GM12864 (cell line): ENCODE results near the gene MEF2A.

Experiments used
- DNase-seq: peaks from one replicate; pipeline ENCODE4 v3.0.0-alpha.2; 2011; ENCODE audit warnings: low read depth
- H3K4me3 ChIP-seq: 2 replicates; pipeline ENCODE4 v1.5.1; 2011; ENCODE audit warnings: mild to moderate bottlenecking, low read depth, low read length, control low read depth
- CTCF ChIP-seq: IDR thresholded peaks from 2 replicates; pipeline ENCODE4 v1.5.1; 2011; ENCODE audit warnings: low read depth, mild to moderate bottlenecking, moderate library complexity, low read length, control low read depth, inconsistent platforms; ENCODE audit errors: missing control alignments

Gene MEF2A

DNA sequence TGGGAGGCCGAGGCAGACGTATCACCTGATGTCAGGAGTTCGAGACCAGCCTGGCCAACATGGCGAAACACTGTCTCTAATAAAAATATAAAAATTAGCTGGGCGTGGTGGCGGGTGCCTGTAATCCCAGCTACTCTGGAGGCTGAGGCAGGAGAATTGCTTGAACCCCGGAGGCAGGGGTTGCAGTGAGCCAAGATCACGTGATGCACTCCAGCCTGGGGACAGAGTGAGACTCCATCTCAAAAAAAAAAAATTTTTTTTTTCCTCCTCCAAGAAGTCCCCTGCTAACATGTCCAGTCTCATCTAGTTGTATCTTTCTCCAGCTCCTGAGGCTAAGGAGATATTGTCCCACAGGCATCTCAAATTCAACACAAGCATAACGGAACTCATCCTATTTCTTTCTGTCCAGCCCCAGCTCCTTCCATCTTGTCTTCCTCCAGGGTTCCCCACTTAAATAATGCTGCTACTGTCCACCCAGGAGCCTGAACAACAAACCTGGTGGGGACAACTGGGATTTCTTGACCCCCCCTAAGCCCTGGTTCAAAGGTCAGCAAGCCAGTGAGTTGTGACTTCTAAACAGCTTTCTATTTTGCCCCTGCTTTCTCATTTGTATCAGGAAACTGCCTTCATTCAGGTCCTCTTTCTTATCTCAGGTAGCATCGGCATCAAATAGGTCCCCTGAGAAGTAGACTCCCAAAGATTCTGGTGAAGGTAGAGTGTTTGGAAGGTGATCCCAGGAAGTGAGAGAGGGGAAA lies 4.1 kb upstream of the MEF2A start:
- no peak overlapping the region for H3K4me3 ChIP-seq
- no peak for DNase-seq
- no peak for TF ChIP-seq CTCF

DNA sequence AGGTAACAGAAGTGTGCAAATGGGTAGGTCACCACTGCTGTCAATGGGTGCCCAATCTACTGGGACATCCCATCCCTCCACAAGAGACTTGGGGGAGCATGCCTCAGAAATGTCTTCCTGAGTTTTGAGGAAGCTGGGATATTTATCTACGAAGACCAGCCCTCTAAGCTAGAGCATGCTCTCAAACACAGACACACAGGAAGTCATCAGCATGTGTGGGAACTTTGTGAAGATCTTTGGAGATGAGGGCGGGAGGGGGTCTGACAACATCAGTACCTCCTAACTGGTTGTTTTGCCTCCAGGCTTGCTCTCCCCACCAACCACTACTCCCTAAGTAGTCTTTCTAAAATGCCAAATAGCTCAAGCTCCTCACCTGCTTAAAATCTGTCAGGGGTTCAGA lies 3.5 kb upstream of the MEF2A start:
- TF ChIP-seq CTCF: no peak
- no peak for DNase-seq

DNA sequence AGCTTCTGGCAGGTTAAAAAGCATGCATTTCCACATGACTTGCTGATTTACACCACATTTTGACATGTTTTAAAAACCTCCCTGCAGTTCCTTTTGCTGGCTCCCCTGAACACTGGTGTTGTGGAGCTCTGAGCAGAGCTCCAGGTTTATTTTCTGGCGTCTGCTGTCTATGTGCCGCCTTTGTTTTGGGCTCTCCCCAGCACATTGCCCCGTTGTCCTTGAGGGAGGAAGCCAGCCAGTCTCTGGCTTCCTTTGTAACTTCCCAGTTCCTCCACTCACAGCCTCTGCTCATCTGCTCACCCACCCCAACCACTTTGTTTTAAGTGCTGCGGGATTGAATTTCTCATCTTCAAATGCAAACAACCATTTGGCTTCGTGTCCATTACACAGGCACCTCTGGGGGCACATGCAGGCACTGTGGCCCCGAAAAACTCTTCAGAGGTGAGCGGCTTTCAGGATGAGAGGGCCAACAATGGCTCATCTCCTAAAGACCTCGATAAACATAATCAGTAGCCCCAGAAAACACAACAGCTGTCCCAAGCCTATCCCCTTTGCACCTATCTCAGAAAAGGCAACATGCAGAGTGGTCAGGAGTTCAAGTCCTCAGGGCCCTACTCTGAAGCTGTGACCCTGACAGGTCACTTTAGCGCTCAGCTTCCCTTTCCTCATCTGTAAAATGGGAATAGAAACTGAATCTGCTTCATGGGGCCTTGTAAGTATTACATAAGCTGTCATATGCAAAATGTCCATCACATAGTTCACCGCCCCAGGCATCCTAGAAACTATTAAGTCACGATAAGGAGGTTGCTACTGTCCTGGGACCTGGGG lies 1.3 kb upstream of the MEF2A start:
- H3K4me3 ChIP-seq: peak overlapping the region; percentile 78
- no peak for DNase-seq
- TF ChIP-seq CTCF: no peak

More for the DNA sequence above, 3.5 kb upstream of the MEF2A start:
- no peak overlapping the region for H3K4me3 ChIP-seq

GRCh38 chr15:99565049-99565298 lies 810 bp upstream of the MEF2A start:
- no peak for TF ChIP-seq CTCF
- H3K4me3 ChIP-seq: peak overlapping the region; percentile 78
- DNase-seq: no peak

- TF ChIP-seq CTCF: no peak
- H3K4me3 ChIP-seq: peak overlapping the region; percentile 78
- no peak for DNase-seq
Observed at GRCh38 chr15:99566157-99566897, 543 bp downstream of the MEF2A start.

- H3K4me3 ChIP-seq: peak overlapping the region; percentile 42; the same call in 1 of the 2 replicates
- no peak for DNase-seq
- no peak for TF ChIP-seq CTCF
Observed at GRCh38 chr15:99568625-99569352, 3.0 kb downstream of the MEF2A start.
